GM21528 (cell line): ENCODE results near the gene CGREF1.
A peak's percentile ranks its signal among the peaks of the same experiment; 100 is the strongest.
"Not testable (repeated sequence)": the region's sequence is repeated elsewhere in the genome, so short reads cannot be mapped to it uniquely, and the experiment has no call there.

Experiments
- ATAC-seq: cut with Tn5 transposase; IDR thresholded peaks from one replicate; pipeline ENCODE4 v1.9.1; 2021; ENCODE audit warnings: mild to moderate bottlenecking, moderate library complexity; ENCODE audit not compliant: unreplicated experiment, low FRiP score

The CGREF1 gene

GRCh38 chr2:27077231-27077630 lies 41.7 kb downstream of the CGREF1 start:
- ATAC-seq: no peak

GRCh38 chr2:27076323-27076722 lies 42.6 kb downstream of the CGREF1 start:
- ATAC-seq: no peak

GRCh38 chr2:27075566-27075871 lies 43.4 kb downstream of the CGREF1 start:
- ATAC-seq: not testable (repeated sequence)

- ATAC-seq: no peak
These were observed 44.0 kb downstream of the CGREF1 start for GRCh38 chr2:27074738-27075565.

- no peak for ATAC-seq
These were observed 45.1 kb downstream of the CGREF1 start for GRCh38 chr2:27073782-27074181.

- no peak for ATAC-seq
These were observed 46.0 kb downstream of the CGREF1 start for GRCh38 chr2:27072920-27073319.

- ATAC-seq: peak; percentile 21
These were observed 46.7 kb downstream of the CGREF1 start for GRCh38 chr2:27071990-27072830.

GRCh38 chr2:27071277-27071989 lies 47.5 kb downstream of the CGREF1 start, which contains the start of gene OST4:
OST4 (minus strand) TSS chr2:27071654.
- ATAC-seq: peak; percentile 80

- ATAC-seq: no peak
These were observed 48.2 kb downstream of the CGREF1 start for GRCh38 chr2:27070653-27071276.

GRCh38 chr2:27069961-27070618 lies 48.8 kb downstream of the CGREF1 start:
- no peak for ATAC-seq

GRCh38 chr2:27069436-27069835 lies 49.5 kb downstream of the CGREF1 start:
- no peak for ATAC-seq

- no peak for ATAC-seq
These were observed 51.5 kb downstream of the CGREF1 start for GRCh38 chr2:27067385-27067784.

GRCh38 chr2:27065128-27065527 lies 53.8 kb downstream of the CGREF1 start:
- no peak for ATAC-seq

- ATAC-seq: no peak
These were observed 58.6 kb downstream of the CGREF1 start for GRCh38 chr2:27060323-27060722.

- no peak for ATAC-seq
These were observed 59.6 kb downstream of the CGREF1 start for GRCh38 chr2:27059141-27059820.

GRCh38 chr2:27058210-27058609 lies 60.7 kb downstream of the CGREF1 start:
- no peak for ATAC-seq

GRCh38 chr2:27057184-27057583 lies 61.7 kb downstream of the CGREF1 start:
- no peak for ATAC-seq

GRCh38 chr2:27054721-27055120 lies 64.2 kb downstream of the CGREF1 start:
- ATAC-seq: no peak

- ATAC-seq: no peak
These were observed 65.2 kb downstream of the CGREF1 start for GRCh38 chr2:27053776-27054175.

- ATAC-seq: no peak
These were observed 65.6 kb downstream of the CGREF1 start for GRCh38 chr2:27053321-27053720.
